KOPT-K1 (cell line): ENCODE data around the gene GSC.
"Not testable (repeated sequence)": the region's sequence is repeated elsewhere in the genome, so short reads cannot be mapped to it uniquely, and the experiment has no call there.

ENCODE experiments used
- H3K27ac ChIP-seq: fragments of 200-600 bp; sonication (generic); 2 replicates; pipeline ENCODE4 v1.5.1; 2016; ENCODE audit warnings: antibody characterized with exemption, mild to moderate bottlenecking, low read depth, low read length; ENCODE audit not compliant: poor library complexity, severe bottlenecking
- H3K36me3 ChIP-seq: fragments of 200-600 bp; sonication (generic); 2 replicates; pipeline ENCODE4 v1.5.1; 2017; ENCODE audit warnings: antibody characterized with exemption, mild to moderate bottlenecking, low read length, moderate library complexity; ENCODE audit not compliant: insufficient read depth
- H3K9me3 ChIP-seq: fragments of 200-600 bp; sonication (generic); 2 replicates; pipeline ENCODE4 v1.5.1; 2017; ENCODE audit warnings: antibody characterized with exemption, low read length, mild to moderate bottlenecking; ENCODE audit not compliant: insufficient read depth, poor library complexity, severe bottlenecking

GSC gene

DNA sequence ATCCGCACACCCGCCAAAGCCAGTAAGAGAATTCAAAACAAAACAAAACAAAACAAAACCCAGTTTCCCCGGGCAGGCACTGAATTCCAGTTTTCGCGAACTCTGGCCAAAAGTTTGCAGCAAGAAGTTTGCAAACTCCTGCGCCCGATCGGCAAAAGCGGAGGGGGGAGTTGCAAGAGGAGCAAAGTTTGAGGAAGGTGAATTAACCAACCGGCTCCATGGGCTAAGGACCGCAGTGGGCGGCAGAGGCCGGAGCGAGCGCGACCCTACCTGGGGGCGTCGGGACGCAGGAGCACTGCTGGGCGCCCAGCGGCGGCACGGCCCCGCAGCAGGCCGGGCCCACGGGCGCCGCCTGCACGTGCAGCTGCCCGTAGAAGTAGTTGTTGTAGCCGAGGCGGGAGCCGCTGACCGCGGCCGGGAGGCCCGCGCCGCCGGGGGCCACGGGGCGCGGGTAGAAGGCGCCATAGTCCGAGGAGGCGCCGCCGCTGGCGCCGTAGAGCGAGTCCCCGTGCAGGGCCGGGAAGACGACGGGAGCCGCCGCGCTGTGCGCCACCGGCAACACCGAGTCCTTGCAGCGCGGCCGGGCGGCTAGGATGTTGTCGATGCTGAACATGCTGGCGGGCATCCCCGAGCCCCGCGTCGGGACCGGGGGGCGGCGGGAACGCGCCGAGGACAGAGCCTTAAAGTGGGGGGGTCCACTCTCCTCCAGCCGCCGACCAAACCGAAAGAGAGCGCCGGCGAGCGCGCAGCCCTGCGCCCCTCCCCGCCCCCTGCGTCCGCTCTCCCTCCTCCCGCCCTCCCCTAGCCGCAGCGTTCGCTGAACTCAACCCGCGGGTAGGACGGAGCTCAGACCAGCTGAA lies at the start of gene GSC:
GSC (minus strand) TSS at position 723 of the 860 bp plus-strand sequence; CDS start at position 625, 98 bp downstream.
- Histone ChIP-seq H3K27ac (peak within 1 kb of the TSS; percentile 55), H3K9me3 (no peaks in the 10 kb centered on the region), H3K36me3 (peaks cover 7% of the 10 kb centered on the region; the same call in 1 of the 2 replicates)

DNA sequence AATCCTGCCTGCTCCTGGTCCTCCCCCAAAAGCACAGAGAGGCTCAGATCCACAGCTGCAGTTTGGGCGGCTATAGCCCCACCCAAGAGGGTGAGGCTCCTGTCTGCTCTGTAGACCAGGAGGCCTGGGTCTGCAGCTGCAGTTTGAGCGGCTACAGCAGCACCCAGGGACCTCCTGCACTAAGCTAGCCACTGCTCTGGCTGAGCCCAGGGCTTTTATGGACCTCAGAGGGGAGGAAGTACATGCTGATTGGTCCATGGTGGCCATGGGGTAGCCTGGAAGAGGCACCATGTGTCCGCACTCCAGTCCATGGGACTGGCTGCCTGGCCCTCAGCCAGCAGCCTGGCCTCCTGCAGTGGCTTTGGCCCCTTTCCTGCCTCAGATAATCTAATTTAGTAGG lies 49.6 kb upstream of the GSC start:
- H3K27ac ChIP-seq = no peak overlapping the region
- peaks cover 11% of the 10 kb centered on the region for H3K9me3 ChIP-seq
- H3K36me3 ChIP-seq = no peaks in the 10 kb centered on the region

DNA sequence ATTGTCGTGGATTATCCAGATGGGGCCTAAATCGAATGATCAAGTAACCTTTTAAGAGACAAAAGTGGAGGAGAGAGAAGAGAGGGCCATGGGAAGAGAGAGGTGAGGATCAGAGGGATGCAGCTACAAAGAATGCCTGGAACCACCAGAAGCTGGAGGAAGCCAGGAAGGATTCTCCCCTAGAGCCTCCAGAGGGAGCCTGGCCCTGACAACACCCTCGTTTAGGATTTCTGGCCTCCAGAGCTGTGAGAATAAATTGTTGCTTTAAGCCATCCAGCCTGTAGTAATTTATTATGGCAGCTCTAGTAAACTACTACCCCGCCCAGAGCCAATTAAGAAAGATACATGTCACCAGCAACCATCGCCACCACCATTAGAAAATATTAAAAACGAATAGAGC lies 46.2 kb upstream of the GSC start:
- H3K36me3 ChIP-seq = no peaks in the 10 kb centered on the region
- H3K9me3 ChIP-seq = peaks cover 11% of the 10 kb centered on the region
- H3K27ac ChIP-seq = no peak overlapping the region

GRCh38 chr14:94805680-94806288 lies 35.9 kb upstream of the GSC start:
- no peaks in the 10 kb centered on the region for H3K9me3 ChIP-seq
- H3K36me3 ChIP-seq = no peaks in the 10 kb centered on the region
- no peak overlapping the region for H3K27ac ChIP-seq

- no peaks in the 10 kb centered on the region for H3K36me3 ChIP-seq
- no peak overlapping the region for H3K27ac ChIP-seq
- H3K9me3 ChIP-seq = no peaks in the 10 kb centered on the region
Measured at GRCh38 chr14:94801225-94801624, 31.3 kb upstream of the GSC start.

GRCh38 chr14:94800764-94801163 lies 30.9 kb upstream of the GSC start:
- H3K36me3 ChIP-seq, H3K27ac ChIP-seq, H3K9me3 ChIP-seq: not testable (repeated sequence)

- no peak overlapping the region for H3K27ac ChIP-seq
- no peaks in the 10 kb centered on the region for H3K36me3 ChIP-seq
- no peaks in the 10 kb centered on the region for H3K9me3 ChIP-seq
Measured at GRCh38 chr14:94797887-94798286, 28.0 kb upstream of the GSC start.

GRCh38 chr14:94796278-94796677 lies 26.4 kb upstream of the GSC start:
- Histone ChIP-seq H3K27ac (no peak overlapping the region), H3K9me3 (no peaks in the 10 kb centered on the region), H3K36me3 (no peaks in the 10 kb centered on the region)

DNA sequence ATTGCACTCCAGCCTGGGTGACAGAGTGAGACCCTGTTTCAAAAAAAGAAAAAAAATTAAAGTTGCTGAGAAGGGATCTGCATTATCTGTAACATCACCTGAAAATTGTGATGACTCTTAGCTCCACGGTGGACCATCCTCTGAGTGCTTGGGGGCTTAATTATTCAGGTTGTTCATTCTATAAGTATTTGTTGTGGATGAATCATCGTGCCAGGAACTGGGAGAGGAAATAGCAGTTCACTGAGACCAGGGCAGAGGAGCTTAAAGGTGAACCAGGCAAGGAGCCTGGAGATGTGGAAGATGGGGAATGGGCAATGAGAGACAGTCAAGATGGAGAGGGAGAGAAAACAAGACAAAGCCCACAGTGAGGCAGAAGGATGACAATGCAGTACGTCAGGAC lies 25.5 kb upstream of the GSC start:
- Histone ChIP-seq H3K9me3 (no peaks in the 10 kb centered on the region), H3K36me3 (no peaks in the 10 kb centered on the region), H3K27ac (no peak overlapping the region)

DNA sequence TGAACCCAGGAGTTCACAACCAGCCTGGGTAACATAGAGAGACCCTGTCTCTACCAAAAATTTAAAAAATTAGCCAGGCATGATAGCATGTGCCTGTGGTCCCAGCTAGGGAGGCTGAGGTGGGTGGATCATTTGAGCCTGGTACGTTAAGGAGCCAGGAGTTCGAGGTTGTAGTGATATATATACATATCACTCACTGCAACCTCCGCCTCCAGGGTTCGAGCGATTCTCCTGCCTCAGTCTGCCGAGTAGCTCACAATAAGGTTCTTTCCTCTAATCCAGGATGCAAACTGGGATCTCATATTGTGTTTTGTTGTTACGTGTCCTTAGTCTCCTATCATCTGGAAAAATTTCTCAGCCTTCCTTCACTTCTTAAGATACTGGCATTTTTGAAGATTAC lies 24.0 kb upstream of the GSC start:
- no peaks in the 10 kb centered on the region for H3K36me3 ChIP-seq
- no peak overlapping the region for H3K27ac ChIP-seq
- H3K9me3 ChIP-seq = no peaks in the 10 kb centered on the region

DNA sequence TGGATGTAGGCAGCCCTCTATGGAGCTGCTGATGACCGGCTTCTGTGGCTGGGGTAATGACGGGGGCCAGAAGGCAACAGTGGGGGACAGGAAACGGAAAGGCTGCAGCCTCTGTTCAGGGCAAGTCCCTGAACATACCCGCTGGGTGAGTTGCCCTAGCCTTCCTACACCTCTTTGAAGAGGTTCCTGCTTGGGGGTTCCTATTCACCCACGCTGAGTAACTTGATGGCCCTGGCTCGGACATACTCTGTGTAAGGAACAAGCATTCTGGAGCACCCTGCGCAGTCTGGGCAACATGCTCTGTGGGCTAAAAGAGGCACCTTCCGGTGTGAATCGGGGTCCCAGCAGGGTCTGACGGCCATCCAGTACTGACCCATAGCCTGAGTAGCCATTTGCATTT lies 17.7 kb upstream of the GSC start:
- no peak overlapping the region for H3K27ac ChIP-seq
- no peaks in the 10 kb centered on the region for H3K9me3 ChIP-seq
- no peaks in the 10 kb centered on the region for H3K36me3 ChIP-seq

GRCh38 chr14:94787092-94787491 lies 17.2 kb upstream of the GSC start:
- H3K27ac ChIP-seq = no peak overlapping the region
- no peaks in the 10 kb centered on the region for H3K36me3 ChIP-seq
- no peaks in the 10 kb centered on the region for H3K9me3 ChIP-seq

GRCh38 chr14:94780536-94781399 lies 10.9 kb upstream of the GSC start:
- no peak overlapping the region for H3K27ac ChIP-seq
- no peaks in the 10 kb centered on the region for H3K9me3 ChIP-seq
- H3K36me3 ChIP-seq = no peaks in the 10 kb centered on the region

GRCh38 chr14:94779713-94780112 lies 9.8 kb upstream of the GSC start:
- no peaks in the 10 kb centered on the region for H3K36me3 ChIP-seq
- no peaks in the 10 kb centered on the region for H3K9me3 ChIP-seq
- no peak overlapping the region for H3K27ac ChIP-seq

DNA sequence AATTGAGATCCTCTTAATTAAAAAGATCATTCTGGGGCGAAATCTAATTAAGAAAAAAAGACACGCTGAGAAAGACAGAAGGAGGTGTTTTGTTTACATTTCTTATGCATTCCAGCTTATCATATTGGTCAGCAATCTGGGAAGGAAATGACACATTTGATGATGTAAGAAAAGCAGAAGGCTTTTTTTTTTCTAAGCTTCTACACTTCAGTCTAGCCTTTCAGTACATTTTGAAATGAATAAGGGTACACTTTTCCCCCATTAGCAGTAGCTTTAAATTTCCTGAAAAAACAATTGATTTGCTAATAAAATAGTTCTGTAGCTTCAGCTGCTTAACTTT lies 5.9 kb upstream of the GSC start:
- Histone ChIP-seq H3K9me3 (no peaks in the 10 kb centered on the region), H3K36me3 (no peaks in the 10 kb centered on the region), H3K27ac (no peak overlapping the region)
